Bronchial epithelial cell (primary cell): Measurements from ENCODE around the gene SMAP2. TPM values are rescaled to one million over a fixed set of nuclear protein-coding genes. Genes with fewer than 3 reads are reported as not detected.

Experiments
- DNase-seq: peaks from one replicate; pipeline ENCODE4 v3.0.0-alpha.2; 2010; ENCODE audit warnings: low read depth
- FAIRE-seq: peaks from 2 replicates; lab custom pipeline; 2011; peaks lifted over from hg19 to GRCh38; lab: Jason Lieb, UNC
- H3K27me3 ChIP-seq: 2 replicates; pipeline ENCODE4 v1.5.1; 2011; ENCODE audit warnings: low read length; ENCODE audit not compliant: control insufficient read depth, insufficient read depth
- H3K36me3 ChIP-seq: 2 replicates; pipeline ENCODE4 v1.5.1; 2011; ENCODE audit warnings: low read length; ENCODE audit not compliant: control insufficient read depth, insufficient read depth
- H3K4me3 ChIP-seq: 2 replicates; pipeline ENCODE4 v1.5.1; 2011; ENCODE audit warnings: mild to moderate bottlenecking, low read depth, low read length, control low read depth
- total RNA-seq: library from RNA; depleted of rRNA; stranded (reverse); fragments of >200 nt; gene quantifications from 2 replicates; pipeline ENCODE4 v1.2.1, GENCODE V29; 2014
- TF ChIP-seq, protein P1 (sequence below): IDR thresholded peaks from 2 replicates; pipeline ENCODE4 v1.5.1; 2011; ENCODE audit warnings: mild to moderate bottlenecking, moderate library complexity, low read length, control low read depth, inconsistent platforms; ENCODE audit not compliant: insufficient read depth, severe bottlenecking

Gene SMAP2
- total RNA-seq, 1 donor from 2014 or later = 4.2 TPM

GRCh38 chr1:40390857-40391256 lies 17.3 kb downstream of the SMAP2 start:
- Histone ChIP-seq H3K36me3 (no peaks in the 10 kb centered on the region), H3K27me3 (no peaks in the 10 kb centered on the region), H3K4me3 (no peak overlapping the region)
- DNase-seq (no peak), FAIRE-seq (no peak)
- TF ChIP-seq, protein P1, sequence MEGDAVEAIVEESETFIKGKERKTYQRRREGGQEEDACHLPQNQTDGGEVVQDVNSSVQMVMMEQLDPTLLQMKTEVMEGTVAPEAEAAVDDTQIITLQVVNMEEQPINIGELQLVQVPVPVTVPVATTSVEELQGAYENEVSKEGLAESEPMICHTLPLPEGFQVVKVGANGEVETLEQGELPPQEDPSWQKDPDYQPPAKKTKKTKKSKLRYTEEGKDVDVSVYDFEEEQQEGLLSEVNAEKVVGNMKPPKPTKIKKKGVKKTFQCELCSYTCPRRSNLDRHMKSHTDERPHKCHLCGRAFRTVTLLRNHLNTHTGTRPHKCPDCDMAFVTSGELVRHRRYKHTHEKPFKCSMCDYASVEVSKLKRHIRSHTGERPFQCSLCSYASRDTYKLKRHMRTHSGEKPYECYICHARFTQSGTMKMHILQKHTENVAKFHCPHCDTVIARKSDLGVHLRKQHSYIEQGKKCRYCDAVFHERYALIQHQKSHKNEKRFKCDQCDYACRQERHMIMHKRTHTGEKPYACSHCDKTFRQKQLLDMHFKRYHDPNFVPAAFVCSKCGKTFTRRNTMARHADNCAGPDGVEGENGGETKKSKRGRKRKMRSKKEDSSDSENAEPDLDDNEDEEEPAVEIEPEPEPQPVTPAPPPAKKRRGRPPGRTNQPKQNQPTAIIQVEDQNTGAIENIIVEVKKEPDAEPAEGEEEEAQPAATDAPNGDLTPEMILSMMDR = no peak

GRCh38 chr1:40391688-40392145 lies 18.2 kb downstream of the SMAP2 start:
- peak; percentile 68 for DNase-seq
- Histone ChIP-seq H3K27me3 (no peaks in the 10 kb centered on the region), H3K4me3 (no peak overlapping the region), H3K36me3 (no peaks in the 10 kb centered on the region)
- TF ChIP-seq, protein P1 = no peak
- FAIRE-seq = no peak

GRCh38 chr1:40392221-40392620 lies 18.7 kb downstream of the SMAP2 start:
- FAIRE-seq (peak; percentile 52), DNase-seq (peak; percentile 46)
- Histone ChIP-seq H3K4me3 (no peak overlapping the region), H3K36me3 (no peaks in the 10 kb centered on the region), H3K27me3 (no peaks in the 10 kb centered on the region)
- TF ChIP-seq, protein P1 = no peak

- Histone ChIP-seq H3K4me3 (no peak overlapping the region), H3K36me3 (no peaks in the 10 kb centered on the region), H3K27me3 (no peaks in the 10 kb centered on the region)
- TF ChIP-seq, protein P1 = no peak
- DNase-seq (no peak), FAIRE-seq (no peak)
Measured at GRCh38 chr1:40393173-40393572, 19.6 kb downstream of the SMAP2 start.

GRCh38 chr1:40394491-40395172 lies 21.1 kb downstream of the SMAP2 start:
- DNase-seq = no peak
- TF ChIP-seq, protein P1 = no peak
- H3K4me3 ChIP-seq = no peak overlapping the region
- no peaks in the 10 kb centered on the region for H3K36me3 ChIP-seq
- H3K27me3 ChIP-seq = no peaks in the 10 kb centered on the region
- no peak for FAIRE-seq
